Spinal cord (tissue), 10 donors: ENCODE data around the gene HBQ1. TPM values are rescaled to one million over a fixed set of nuclear protein-coding genes. Genes with fewer than 3 reads are reported as not detected.

Source experiments
- DNase-seq, 6 donors: peaks; one replicate each; pipeline versions ENCODE4 v3.0.0 to v3.0.0-alpha.2; 2013 to 2015; ENCODE audit warnings: low spot score in 6 of 6, low read depth in 4 of 6
- H3K27ac ChIP-seq: one replicate; pipeline ENCODE4 v1.5.1; 2013; ENCODE audit warnings: low read depth, low read length, control low read depth
- H3K27me3 ChIP-seq: one replicate; pipeline ENCODE4 v1.6.1; 2013; ENCODE audit warnings: low read length; ENCODE audit not compliant: control insufficient read depth, insufficient read depth
- H3K36me3 ChIP-seq: one replicate; pipeline ENCODE4 v1.6.1; 2013; ENCODE audit warnings: low read length; ENCODE audit not compliant: control insufficient read depth, insufficient read depth
- H3K4me1 ChIP-seq: one replicate; pipeline ENCODE4 v1.6.1; 2013; ENCODE audit warnings: low read length; ENCODE audit not compliant: control insufficient read depth, insufficient read depth
- H3K4me3 ChIP-seq: one replicate; pipeline ENCODE4 v1.5.1; 2013; ENCODE audit warnings: low read depth, low read length, control low read depth
- H3K9me3 ChIP-seq: one replicate; pipeline ENCODE4 v1.6.1; 2013; ENCODE audit warnings: low read length; ENCODE audit not compliant: control insufficient read depth, insufficient read depth
- WGBS: methylation state at CpG from one replicate; pipeline ENCODE4 v1.1.5; 2013; ENCODE audit warnings: missing lambda C conversion rate; ENCODE audit not compliant: insufficient coverage; 5-methylcytosine and 5-hydroxymethylcytosine counted together
- long read RNA-seq, 4 donors: transcript quantifications; one replicate each; lab custom pipeline, GENCODE V29; 2026
- polyA plus RNA-seq, 2 donors: library from polyadenylated mRNA; unstranded; fragments of 120-200 nt; gene quantifications; one replicate each; pipeline ENCODE4 v1.2.1, GENCODE V29; 2013; ENCODE audit not compliant: insufficient read length in 2 of 2
- total RNA-seq, 2 donors: library from RNA; depleted of rRNA in 1 of 2; stranded (reverse); fragments of 120-200 nt in 1 of 2; fragments of >200 nt in 1 of 2; gene quantifications; one replicate each; pipeline versions ENCODE4 v1.2.3 to v1.2.4, GENCODE V29; 2013 to 2014
- donor health status: healthy.

HBQ1 gene
- total RNA-seq = 1 to 10 TPM; 6.4 to 6.6 TPM
- polyA plus RNA-seq = 10 to 100 TPM; 10.4 to 11.6 TPM
- long read RNA-seq, donor 1, transcript HBQ1-201 (3 exons, 536 nt) = major isoform, 8 of 8 reads
- long read RNA-seq, donor 1, partial matches to known transcripts = 0 of 8 reads
- long read RNA-seq, donor 1, other reads (novel, unspliced or antisense) = 0 of 8 reads
- long read RNA-seq, donor 2, transcript HBQ1-201 (3 exons, 536 nt) = major isoform, 5 of 5 reads
- long read RNA-seq, donor 2, partial matches to known transcripts = 0 of 5 reads
- long read RNA-seq, donor 2, other reads (novel, unspliced or antisense) = 0 of 5 reads
- long read RNA-seq, donor 3, transcript HBQ1-201 (3 exons, 536 nt) = major isoform, 6 of 6 reads
- long read RNA-seq, donor 3, partial matches to known transcripts = 0 of 6 reads
- long read RNA-seq, donor 3, other reads (novel, unspliced or antisense) = 0 of 6 reads
- long read RNA-seq, donor 4 = 0 reads

- Histone ChIP-seq H3K27me3 (peaks cover 38% of the 10 kb centered on the region), H3K27ac (no peak within 1 kb of the TSS), H3K4me1 (peaks cover 23% of the 10 kb centered on the region), H3K36me3 (peaks cover 15% of the 10 kb centered on the region), H3K9me3 (no peaks in the 10 kb centered on the region), H3K4me3 (peak within 1 kb of the TSS; percentile 35)
- peak in 3 of 6 donors; percentile 23 to 72 (median 70) for DNase-seq
- under 1% methylated on average over 51 of the region's 59 CpGs for WGBS
Observed at GRCh38 chr16:180101-180675, at the start of gene HBQ1. HBQ1 (plus strand) TSS chr16:180459; CDS start chr16:180487, 28 bp downstream.

GRCh38 chr16:130533-131173, 49.6 kb upstream of the HBQ1 start:
- H3K4me1 ChIP-seq = no peaks in the 10 kb centered on the region

GRCh38 chr16:132120-132519, 48.1 kb upstream of the HBQ1 start:
- H3K27ac ChIP-seq = no peak overlapping the region
- peaks cover under 1% of the 10 kb centered on the region for H3K4me1 ChIP-seq
- H3K4me3 ChIP-seq = no peak overlapping the region
- H3K36me3 ChIP-seq = peaks cover 16% of the 10 kb centered on the region
- no peaks in the 10 kb centered on the region for H3K27me3 ChIP-seq
- WGBS = over 99% methylated on average over 6 of the region's 7 CpGs
- H3K9me3 ChIP-seq = no peaks in the 10 kb centered on the region
- no peak for DNase-seq

More at GRCh38 chr16:130533-131173, 49.6 kb upstream of the HBQ1 start:
- no peak for DNase-seq
- Histone ChIP-seq H3K36me3 (peaks cover 16% of the 10 kb centered on the region), H3K27ac (no peak overlapping the region), H3K4me3 (no peak overlapping the region), H3K9me3 (no peaks in the 10 kb centered on the region), H3K27me3 (no peaks in the 10 kb centered on the region)
- WGBS = 98% methylated on average over 9 of the region's 15 CpGs

GRCh38 chr16:133716-134115, 46.5 kb upstream of the HBQ1 start:
- DNase-seq = no peak
- H3K9me3 ChIP-seq = no peaks in the 10 kb centered on the region
- WGBS = no CpG with 5 or more reads among the region's 2 CpGs

GRCh38 chr16:138049-138417, 42.2 kb upstream of the HBQ1 start:
- 0% methylated on average over 25 of the region's 30 CpGs for WGBS
- H3K4me1 ChIP-seq = peaks cover 24% of the 10 kb centered on the region
- H3K9me3 ChIP-seq = no peaks in the 10 kb centered on the region
- H3K27me3 ChIP-seq = no peaks in the 10 kb centered on the region
- peak in 3 of 6 donors; percentile 13 to 50 (median 43) for DNase-seq
- H3K36me3 ChIP-seq = peaks cover 3% of the 10 kb centered on the region
- peak overlapping the region; percentile 84 for H3K27ac ChIP-seq
- peak overlapping the region; percentile 68 for H3K4me3 ChIP-seq

More at GRCh38 chr16:133716-134115, 46.5 kb upstream of the HBQ1 start:
- H3K27me3 ChIP-seq = no peaks in the 10 kb centered on the region
- H3K27ac ChIP-seq = no peak overlapping the region
- peaks cover 7% of the 10 kb centered on the region for H3K4me1 ChIP-seq
- no peak overlapping the region for H3K4me3 ChIP-seq
- peaks cover 10% of the 10 kb centered on the region for H3K36me3 ChIP-seq

GRCh38 chr16:140175-140857, 39.9 kb upstream of the HBQ1 start:
- peak in 1 of 6 donors; percentile 13 for DNase-seq
- Histone ChIP-seq H3K36me3 (peaks cover 3% of the 10 kb centered on the region), H3K27ac (no peak overlapping the region), H3K27me3 (no peaks in the 10 kb centered on the region), H3K4me3 (no peak overlapping the region), H3K9me3 (no peaks in the 10 kb centered on the region), H3K4me1 (peaks cover 25% of the 10 kb centered on the region)
- WGBS = 88% methylated on average over 4 of the region's 10 CpGs

GRCh38 chr16:142405-142967, 37.8 kb upstream of the HBQ1 start:
- no peak overlapping the region for H3K4me3 ChIP-seq
- no peaks in the 10 kb centered on the region for H3K36me3 ChIP-seq
- no peaks in the 10 kb centered on the region for H3K9me3 ChIP-seq
- peaks cover 20% of the 10 kb centered on the region for H3K4me1 ChIP-seq
- H3K27me3 ChIP-seq = no peaks in the 10 kb centered on the region
- WGBS = 67% methylated on average over 12 of the region's 12 CpGs
- peak in 1 of 6 donors; percentile 45 for DNase-seq
- no peak overlapping the region for H3K27ac ChIP-seq

GRCh38 chr16:143047-143446, 37.2 kb upstream of the HBQ1 start:
- Histone ChIP-seq H3K36me3 (no peaks in the 10 kb centered on the region), H3K9me3 (no peaks in the 10 kb centered on the region), H3K4me3 (no peak overlapping the region), H3K4me1 (peaks cover 17% of the 10 kb centered on the region), H3K27me3 (no peaks in the 10 kb centered on the region), H3K27ac (no peak overlapping the region)
- no peak for DNase-seq
- 79% methylated on average over 4 of the region's 6 CpGs for WGBS

GRCh38 chr16:143456-143855, 36.8 kb upstream of the HBQ1 start:
- peaks cover 17% of the 10 kb centered on the region for H3K4me1 ChIP-seq
- 65% methylated on average over 6 of the region's 6 CpGs for WGBS
- no peak overlapping the region for H3K4me3 ChIP-seq
- no peak overlapping the region for H3K27ac ChIP-seq
- H3K27me3 ChIP-seq = peaks cover 2% of the 10 kb centered on the region
- H3K9me3 ChIP-seq = no peaks in the 10 kb centered on the region
- DNase-seq = no peak
- H3K36me3 ChIP-seq = no peaks in the 10 kb centered on the region
